Astrocyte (in vitro differentiated cells and primary cell): Measurements from ENCODE around the gene CTSE. TPM values are rescaled to one million over a fixed set of nuclear protein-coding genes. Genes with fewer than 3 reads are reported as not detected.
A peak's percentile ranks its signal among the peaks of the same experiment; 100 is the strongest.

Experiments
- DNase-seq: peaks from one replicate; pipeline ENCODE4 v3.0.0-alpha.2; 2010; ENCODE audit warnings: low read depth
- FAIRE-seq: peaks from 2 replicates; lab custom pipeline; 2011; peaks lifted over from hg19 to GRCh38; lab: Jason Lieb, UNC
- H2AFZ ChIP-seq: 2 replicates; pipeline ENCODE4 v1.6.0; 2012; ENCODE audit warnings: low read depth, low read length, inconsistent platforms
- H3K27ac ChIP-seq: 2 replicates; pipeline ENCODE4 v1.5.1; 2011; ENCODE audit warnings: low read depth, low read length, inconsistent platforms
- H3K27me3 ChIP-seq: 2 replicates; pipeline ENCODE4 v1.6.0; 2011; ENCODE audit warnings: low read length, inconsistent platforms; ENCODE audit not compliant: insufficient read depth
- H3K36me3 ChIP-seq: 2 replicates; pipeline ENCODE4 v1.5.1; 2011; ENCODE audit warnings: low read length, inconsistent platforms; ENCODE audit not compliant: insufficient read depth
- H3K4me1 ChIP-seq: 2 replicates; pipeline ENCODE4 v1.5.1; 2011; ENCODE audit warnings: low read length, inconsistent platforms; ENCODE audit not compliant: insufficient read depth
- H3K4me2 ChIP-seq: 2 replicates; pipeline ENCODE4 v1.6.0; 2012; ENCODE audit warnings: low read length, inconsistent platforms
- H3K4me3 ChIP-seq: 2 replicates; pipeline ENCODE4 v1.5.1; 2011; ENCODE audit warnings: low read depth, mild to moderate bottlenecking, low read length, inconsistent platforms; ENCODE audit not compliant: insufficient read depth
- H3K79me2 ChIP-seq: 2 replicates; pipeline ENCODE4 v1.6.0; 2012; ENCODE audit warnings: mild to moderate bottlenecking, low read length, inconsistent platforms; ENCODE audit not compliant: insufficient read depth
- H3K9ac ChIP-seq: 2 replicates; pipeline ENCODE4 v1.6.0; 2012; ENCODE audit warnings: mild to moderate bottlenecking, low read length, inconsistent platforms
- H3K9me3 ChIP-seq: 2 replicates; pipeline ENCODE4 v1.5.1; 2012; ENCODE audit warnings: low read depth, mild to moderate bottlenecking, low read length, inconsistent platforms; ENCODE audit not compliant: insufficient read depth
- H4K20me1 ChIP-seq: 2 replicates; pipeline ENCODE4 v1.6.0; 2012; ENCODE audit warnings: low read length, inconsistent platforms; ENCODE audit not compliant: insufficient read depth
- H3K27ac Mint-ChIP-seq: one replicate; pipeline ENCODE4 v1.8.0; 2021; ENCODE audit warnings: mild to moderate bottlenecking, mixed read lengths; ENCODE audit not compliant: unreplicated experiment
- H3K27me3 Mint-ChIP-seq: one replicate; pipeline ENCODE4 v1.8.0; 2021; ENCODE audit warnings: low read depth, mixed read lengths; ENCODE audit not compliant: unreplicated experiment
- H3K36me3 Mint-ChIP-seq: one replicate; pipeline ENCODE4 v1.8.0; 2021; ENCODE audit warnings: low read depth, mixed read lengths; ENCODE audit not compliant: unreplicated experiment
- H3K4me1 Mint-ChIP-seq: one replicate; pipeline ENCODE4 v1.8.0; 2021; ENCODE audit warnings: low read depth, mixed read lengths; ENCODE audit not compliant: unreplicated experiment
- H3K4me3 Mint-ChIP-seq: one replicate; pipeline ENCODE4 v1.8.0; 2021; ENCODE audit warnings: mild to moderate bottlenecking, moderate library complexity, mixed read lengths; ENCODE audit not compliant: unreplicated experiment
- H3K9me3 Mint-ChIP-seq: one replicate; pipeline ENCODE4 v1.8.0; 2021; ENCODE audit warnings: mild to moderate bottlenecking, mixed read lengths; ENCODE audit not compliant: unreplicated experiment
- CTCF ChIP-seq: IDR thresholded peaks from 2 replicates; pipeline ENCODE4 v1.5.1; 2011; ENCODE audit warnings: low read depth, mild to moderate bottlenecking, inconsistent platforms, low read length, moderate library complexity; ENCODE audit not compliant: insufficient read depth
- EZH2 ChIP-seq: IDR thresholded peaks from 2 replicates; pipeline ENCODE4 v1.6.1; 2012; ENCODE audit warnings: mild to moderate bottlenecking, low read length, inconsistent platforms; ENCODE audit not compliant: insufficient read depth
- total RNA-seq: library from RNA; stranded (reverse); gene quantifications from 2 replicates; pipeline ENCODE4 v1.2.1, GENCODE V29; 2021

The CTSE gene
- total RNA-seq, 1 donor from 2014 or later = not detected

- H3K27ac ChIP-seq = no peak overlapping the region
- FAIRE-seq = no peak
Measured at GRCh38 chr1:205983925-205984725, 39.6 kb downstream of the CTSE start.

GRCh38 chr1:205981257-205981656 lies 42.4 kb downstream of the CTSE start:
- Histone ChIP-seq H2AFZ (no peak overlapping the region), H3K4me2 (no peak overlapping the region), H3K9me3 (no peaks in the 10 kb centered on the region), H3K36me3 (no peaks in the 10 kb centered on the region), H3K27me3 (no peaks in the 10 kb centered on the region), H4K20me1 (peaks cover 5% of the 10 kb centered on the region), H3K9ac (no peak overlapping the region), H3K27ac (no peak overlapping the region), H3K79me2 (no peaks in the 10 kb centered on the region), H3K4me1 (peaks cover 5% of the 10 kb centered on the region), H3K4me3 (no peak overlapping the region)
- Mint-ChIP-seq H3K4me1 (peaks cover 16% of the 10 kb centered on the region), H3K27me3 (peaks cover 2% of the 10 kb centered on the region), H3K9me3 (no peaks in the 10 kb centered on the region), H3K36me3 (peaks cover 6% of the 10 kb centered on the region), H3K4me3 (no peak overlapping the region), H3K27ac (no peak overlapping the region)
- DNase-seq = no peak
- TF ChIP-seq EZH2 (no peak), CTCF (no peak)
- no peak for FAIRE-seq

More at GRCh38 chr1:205983925-205984725, 39.6 kb downstream of the CTSE start:
- no peaks in the 10 kb centered on the region for H3K4me1 ChIP-seq
- Mint-ChIP-seq H3K4me1 (peaks cover 10% of the 10 kb centered on the region), H3K36me3 (peaks cover 10% of the 10 kb centered on the region), H3K27me3 (peaks cover 2% of the 10 kb centered on the region), H3K27ac (no peak overlapping the region), H3K9me3 (no peaks in the 10 kb centered on the region), H3K4me3 (no peak overlapping the region)
- no peaks in the 10 kb centered on the region for H3K36me3 ChIP-seq
- no peak overlapping the region for H3K4me2 ChIP-seq
- no peak overlapping the region for H3K4me3 ChIP-seq
- H3K9me3 ChIP-seq = no peaks in the 10 kb centered on the region
- H3K9ac ChIP-seq = no peak overlapping the region
- H3K79me2 ChIP-seq = no peaks in the 10 kb centered on the region
- DNase-seq = peak; percentile 51
- TF ChIP-seq CTCF (peak; percentile 75), EZH2 (no peak)
- no peaks in the 10 kb centered on the region for H3K27me3 ChIP-seq
- H4K20me1 ChIP-seq = peaks cover 5% of the 10 kb centered on the region
- H2AFZ ChIP-seq = no peak overlapping the region

GRCh38 chr1:205980237-205980870 lies 43.3 kb downstream of the CTSE start:
- Histone ChIP-seq H3K27me3 (no peaks in the 10 kb centered on the region), H3K9ac (no peak overlapping the region), H3K79me2 (no peaks in the 10 kb centered on the region), H4K20me1 (peaks cover 5% of the 10 kb centered on the region), H2AFZ (no peak overlapping the region), H3K4me2 (no peak overlapping the region), H3K36me3 (no peaks in the 10 kb centered on the region), H3K4me3 (no peak overlapping the region), H3K27ac (no peak overlapping the region), H3K9me3 (no peaks in the 10 kb centered on the region), H3K4me1 (peaks cover 5% of the 10 kb centered on the region)
- Mint-ChIP-seq H3K9me3 (no peaks in the 10 kb centered on the region), H3K27me3 (peaks cover 2% of the 10 kb centered on the region), H3K36me3 (peaks cover 6% of the 10 kb centered on the region), H3K27ac (peak overlapping the region; percentile 18), H3K4me3 (no peak overlapping the region), H3K4me1 (peaks cover 17% of the 10 kb centered on the region)
- no peak for FAIRE-seq
- TF ChIP-seq EZH2 (no peak), CTCF (no peak)
- DNase-seq = no peak
